ENCODE data around the gene PTPRN2.

GRCh38 chr7:157969995-157970394 is 617.6 kb downstream of the PTPRN2 start:
- TF ChIP-seq EP300 (IDR thresholded peaks at IDR 0.05) (no peak), POLR2AphosphoS5 (IDR thresholded peaks at IDR 0.05) (no peak)
- TF ChIP-seq, protein P1, sequence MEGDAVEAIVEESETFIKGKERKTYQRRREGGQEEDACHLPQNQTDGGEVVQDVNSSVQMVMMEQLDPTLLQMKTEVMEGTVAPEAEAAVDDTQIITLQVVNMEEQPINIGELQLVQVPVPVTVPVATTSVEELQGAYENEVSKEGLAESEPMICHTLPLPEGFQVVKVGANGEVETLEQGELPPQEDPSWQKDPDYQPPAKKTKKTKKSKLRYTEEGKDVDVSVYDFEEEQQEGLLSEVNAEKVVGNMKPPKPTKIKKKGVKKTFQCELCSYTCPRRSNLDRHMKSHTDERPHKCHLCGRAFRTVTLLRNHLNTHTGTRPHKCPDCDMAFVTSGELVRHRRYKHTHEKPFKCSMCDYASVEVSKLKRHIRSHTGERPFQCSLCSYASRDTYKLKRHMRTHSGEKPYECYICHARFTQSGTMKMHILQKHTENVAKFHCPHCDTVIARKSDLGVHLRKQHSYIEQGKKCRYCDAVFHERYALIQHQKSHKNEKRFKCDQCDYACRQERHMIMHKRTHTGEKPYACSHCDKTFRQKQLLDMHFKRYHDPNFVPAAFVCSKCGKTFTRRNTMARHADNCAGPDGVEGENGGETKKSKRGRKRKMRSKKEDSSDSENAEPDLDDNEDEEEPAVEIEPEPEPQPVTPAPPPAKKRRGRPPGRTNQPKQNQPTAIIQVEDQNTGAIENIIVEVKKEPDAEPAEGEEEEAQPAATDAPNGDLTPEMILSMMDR (IDR thresholded peaks at IDR 0.05): no peak
